SK-N-SH (cell line): ENCODE results near the gene HSBP1. TPM values are rescaled to one million over a fixed set of nuclear protein-coding genes. Genes with fewer than 3 reads are reported as not detected.

Experiments
- CTCF ChIA-PET: fragments of 300-600, 350-600 bp; formaldehyde crosslinking; extraction: SDS; loops from one replicate; lab custom pipeline; 2021; lab: Yijun Ruan, JAX
- POLR2A ChIA-PET: fragments of 350-600 bp; sonication (Branson Sonifier 250); formaldehyde crosslinking; extraction: SDS; loops from one replicate; lab custom pipeline; 2020; ENCODE audit warnings: antibody characterized with exemption, inconsistent platforms; lab: Yijun Ruan, JAX
- DNase-seq: peaks from one replicate; pipeline ENCODE4 v3.0.0; 2012
- H2AFZ ChIP-seq: fragments of 200-600 bp; sonication (generic); 2 replicates; pipeline ENCODE4 v1.8.1; 2016; ENCODE audit warnings: antibody characterized with exemption, mild to moderate bottlenecking, low read depth
- H3F3A ChIP-seq: fragments of 200-600 bp; sonication (generic); replicated peaks from 2 replicates; pipeline ENCODE3; 2016; ENCODE audit warnings: antibody characterized with exemption, mild to moderate bottlenecking; ENCODE audit not compliant: insufficient read depth
- H3K27ac ChIP-seq, 2 experiments: fragments of 200-500 bp in 1 of 2; fragments of 200-600 bp in 1 of 2; sonication (Bioruptor generic) in 1 of 2; sonication (generic), shearing (Covaris generic) in 1 of 2; 2 replicates each; pipeline versions ENCODE4 v1.5.1 to v1.6.1; 2014 to 2016; ENCODE audit warnings: low read depth in 2 of 2, inconsistent platforms in 1 of 2, low read length in 1 of 2, mild to moderate bottlenecking in 1 of 2, mixed read lengths in 1 of 2
- H3K27me3 ChIP-seq: fragments of 200-600 bp; sonication (generic), shearing (Covaris generic); 2 replicates; pipeline ENCODE4 v1.6.1; 2016; ENCODE audit warnings: mixed run types; ENCODE audit not compliant: insufficient read depth
- H3K36me3 ChIP-seq, 2 experiments: fragments of 200-500 bp in 1 of 2; fragments of 200-600 bp in 1 of 2; sonication (Bioruptor generic) in 1 of 2; sonication (generic) in 1 of 2; replicated peaks in 1 of 2; 2 replicates each; pipeline versions ENCODE3 to v1.5.1; 2014 to 2016; ENCODE audit warnings: low read length in 1 of 2, mild to moderate bottlenecking in 1 of 2; ENCODE audit not compliant: insufficient read depth in 2 of 2, control insufficient read depth in 1 of 2
- H3K4me1 ChIP-seq, 2 experiments: fragments of 200-500 bp in 1 of 2; fragments of 200-600 bp in 1 of 2; sonication (Bioruptor generic) in 1 of 2; sonication (generic), shearing (Covaris generic) in 1 of 2; 2 replicates each; pipeline versions ENCODE4 v1.5.1 to v1.6.1; 2014 to 2016; ENCODE audit warnings: low read depth in 1 of 2, low read length in 1 of 2, mixed run types in 1 of 2; ENCODE audit not compliant: insufficient read depth in 2 of 2, control insufficient read depth in 1 of 2
- H3K4me2 ChIP-seq: fragments of 200-600 bp; sonication (generic), shearing (Covaris generic); 2 replicates; pipeline ENCODE4 v1.6.1; 2017; ENCODE audit warnings: mixed run types
- H3K4me3 ChIP-seq, 2 experiments: fragments of 200-500 bp in 1 of 2; fragments of 200-600 bp in 1 of 2; sonication (Bioruptor generic) in 1 of 2; sonication (generic), shearing (Covaris generic) in 1 of 2; 2 replicates each; pipeline versions ENCODE4 v1.5.1 to v1.8.1; 2014 to 2016; ENCODE audit warnings: low read depth in 2 of 2, inconsistent platforms in 1 of 2, low read length in 1 of 2, mild to moderate bottlenecking in 1 of 2, mixed read lengths in 1 of 2, moderate library complexity in 1 of 2
- H3K79me2 ChIP-seq: fragments of 200-600 bp; sonication (generic); 2 replicates; pipeline ENCODE4 v1.8.1; 2017; ENCODE audit warnings: mild to moderate bottlenecking; ENCODE audit not compliant: insufficient read depth
- H3K9ac ChIP-seq: fragments of 200-600 bp; sonication (generic); 2 replicates; pipeline ENCODE4 v1.6.1; 2017; ENCODE audit warnings: mixed run types
- H3K9me2 ChIP-seq: fragments of 200-600 bp; sonication (generic); 2 replicates; pipeline ENCODE4 v1.6.1; 2017; ENCODE audit warnings: mixed run types
- H3K9me3 ChIP-seq: fragments of 200-600 bp; sonication (generic); 2 replicates; pipeline ENCODE4 v1.6.1; 2017; ENCODE audit warnings: mixed run types, mild to moderate bottlenecking, moderate library complexity
- H4K20me1 ChIP-seq: fragments of 200-600 bp; sonication (generic); 2 replicates; pipeline ENCODE4 v1.6.1; 2017; ENCODE audit warnings: mild to moderate bottlenecking, mixed run types; ENCODE audit not compliant: insufficient read depth
- CHD2 ChIP-seq: fragments of 150-350 bp; IDR thresholded peaks from 2 replicates; pipeline ENCODE4 v1.6.1; 2018; ENCODE audit warnings: low read length; ENCODE audit not compliant: partially characterized antibody
- EZH2phosphoT487 ChIP-seq: fragments of 200-600 bp; sonication (generic); IDR thresholded peaks from 2 replicates; pipeline ENCODE4 v1.6.1; 2017; ENCODE audit warnings: low read depth, mixed run types, mild to moderate bottlenecking, antibody characterized with exemption, moderate library complexity, borderline replicate concordance
- FOXJ3 ChIP-seq: sonication (generic); formaldehyde crosslinking; IDR thresholded peaks from 2 replicates; pipeline ENCODE4 v1.5.1; 2020; ENCODE audit warnings: mild to moderate bottlenecking, missing genetic modification reagents
- IRF3 ChIP-seq: fragments of 150-350 bp; IDR thresholded peaks from 2 replicates; pipeline ENCODE4 v1.6.1; 2016; ENCODE audit warnings: mild to moderate bottlenecking, low read depth, low read length
- NFIC ChIP-seq: IDR thresholded peaks from 2 replicates; pipeline ENCODE4 v1.4.0; 2012; ENCODE audit warnings: borderline replicate concordance
- POLR2AphosphoS5 ChIP-seq: IDR thresholded peaks from 2 replicates; pipeline ENCODE4 v1.6.1; 2012; ENCODE audit warnings: low read depth, low read length
- RCOR1 ChIP-seq: fragments of 150-350 bp; IDR thresholded peaks from 2 replicates; pipeline ENCODE4 v1.6.1; 2017; ENCODE audit warnings: antibody characterized with exemption, low read length
- REST ChIP-seq: IDR thresholded peaks from 2 replicates; pipeline ENCODE4 v1.6.1; 2012; ENCODE audit warnings: mild to moderate bottlenecking, low read depth, low read length, moderate library complexity
- RFX5 ChIP-seq: IDR thresholded peaks from 2 replicates; pipeline ENCODE4 v1.6.1; 2012; ENCODE audit warnings: mild to moderate bottlenecking, improper control_type of control experiment, low read length
- SIN3A ChIP-seq: IDR thresholded peaks from 2 replicates; pipeline ENCODE4 v1.6.1; 2012; ENCODE audit warnings: low read depth, mild to moderate bottlenecking, low read length, moderate library complexity, borderline replicate concordance
- SMC3 ChIP-seq: IDR thresholded peaks from 2 replicates; pipeline ENCODE4 v1.6.1; 2012; ENCODE audit warnings: low read depth, low read length, improper control_type of control experiment
- TCF12 ChIP-seq: IDR thresholded peaks from 2 replicates; pipeline ENCODE4 v1.4.0; 2012
- TEAD4 ChIP-seq: IDR thresholded peaks from 2 replicates; pipeline ENCODE4 v1.4.0; 2012; ENCODE audit warnings: mild to moderate bottlenecking, borderline replicate concordance; ENCODE audit not compliant: insufficient read depth
- USF1 ChIP-seq: IDR thresholded peaks from 2 replicates; pipeline ENCODE4 v1.4.0; 2012; ENCODE audit warnings: low read depth, borderline replicate concordance
- ZBTB33 ChIP-seq: IDR thresholded peaks from 2 replicates; pipeline ENCODE4 v1.4.0; 2012; ENCODE audit warnings: low read depth, borderline replicate concordance
- WGBS: methylation state at CpG from one replicate; pipeline ENCODE4 v1.1.6; 2017; ENCODE audit warnings: low lambda C conversion rate; 5-methylcytosine and 5-hydroxymethylcytosine counted together
- polyA plus RNA-seq, 3 experiments: library from polyadenylated mRNA; depleted of rRNA; stranded (reverse); fragments of >200 nt; gene quantifications; 2 replicates each; pipeline ENCODE4 v1.2.3, GENCODE V29; 2012

Gene HSBP1
- polyA plus RNA-seq, 1 of the 3 experiments (the other 2 are of a cell fraction): 177 TPM

GRCh38 chr16:83830091-83830768, 22.5 kb downstream of the HSBP1 start:
- POLR2A ChIA-PET: no interaction called here
- 81% methylated on average over 27 of the region's 33 CpGs for WGBS

DNA sequence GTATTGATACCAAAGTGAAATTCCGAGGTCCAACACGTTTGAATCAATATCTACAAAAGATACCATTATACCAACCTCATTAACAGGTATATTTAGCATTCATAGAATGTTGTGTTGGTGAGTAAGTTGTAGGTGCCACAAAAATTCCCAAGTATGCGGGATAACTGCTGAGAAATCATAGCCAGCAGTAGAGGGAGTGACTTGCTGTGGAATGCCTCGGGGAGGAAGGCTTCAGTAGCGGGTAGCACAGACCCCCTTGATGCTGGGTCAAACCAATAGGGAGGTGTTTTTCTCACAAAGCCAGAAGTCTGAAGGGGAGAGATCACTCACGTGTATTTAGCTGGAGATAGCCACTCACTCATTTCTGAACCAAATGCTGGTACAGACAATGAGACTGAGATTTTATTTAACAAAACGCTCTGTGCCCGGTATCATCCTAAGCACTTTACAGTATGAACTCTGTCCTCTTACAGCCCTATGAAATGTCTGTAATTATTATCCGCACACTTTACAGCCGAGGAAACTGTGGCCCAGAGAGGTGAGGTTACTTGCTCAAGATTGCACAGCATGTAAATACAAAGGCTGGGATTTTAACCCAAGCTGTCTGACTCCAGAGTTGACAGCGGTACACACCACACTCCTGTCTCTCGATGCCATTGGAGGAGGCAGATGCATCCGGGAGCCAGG, 23.1 kb downstream of the HSBP1 start:
- no peak for TF ChIP-seq POLR2AphosphoS5
- no peak for TF ChIP-seq ZBTB33
- TF ChIP-seq TEAD4: no peak
- no peak for TF ChIP-seq FOXJ3 (CRISPR knock-in tag)
- TF ChIP-seq RFX5: no peak
- no peak for TF ChIP-seq IRF3
- no peak for TF ChIP-seq REST
- TF ChIP-seq USF1: no peak
- TF ChIP-seq EZH2phosphoT487: no peak
- no peak for TF ChIP-seq SIN3A
- no peak for TF ChIP-seq CHD2
- no peak for TF ChIP-seq TCF12
- no peak for TF ChIP-seq SMC3
- Histone ChIP-seq H3K79me2 (no peaks in the 10 kb centered on the region), H4K20me1 (no peaks in the 10 kb centered on the region), H3K4me1 (peaks cover 0 to 7% of the 10 kb centered on the region in 2 experiments; a peak in 2 of 4 replicates), H3K27me3 (no peaks in the 10 kb centered on the region), H3K4me2 (no peak overlapping the region), H3K27ac (no peak overlapping the region), H2AFZ (no peak overlapping the region), H3F3A (no peaks in the 10 kb centered on the region), H3K9me3 (no peaks in the 10 kb centered on the region), H3K9me2 (no peaks in the 10 kb centered on the region), H3K36me3 (no peaks in the 10 kb centered on the region), H3K4me3 (no peak overlapping the region), H3K9ac (no peak overlapping the region)
- DNase-seq: no peak
- 60% methylated on average over 13 of the region's 13 CpGs for WGBS
- ChIA-PET CTCF (interaction anchor here (1.1 kb wide), 1 partner anchor 50 kb away, joined by 3 read pairs; no protein-coding TSS in a partner anchor), POLR2A (no interaction called here)

More at GRCh38 chr16:83830091-83830768, 22.5 kb downstream of the HSBP1 start:
- no peak overlapping the region for H3K27ac ChIP-seq
- no peaks in the 10 kb centered on the region for H3K9me2 ChIP-seq
- H3K4me2 ChIP-seq: no peak overlapping the region
- no peak overlapping the region for H3K4me3 ChIP-seq
- H3K79me2 ChIP-seq: no peaks in the 10 kb centered on the region
- H3F3A ChIP-seq: no peaks in the 10 kb centered on the region
- H3K4me1 ChIP-seq: peaks cover 0 to under 1% of the 10 kb centered on the region in 2 experiments; a peak in 1 of 4 replicates
- no peak overlapping the region for H3K9ac ChIP-seq
- no peaks in the 10 kb centered on the region for H4K20me1 ChIP-seq
- H3K9me3 ChIP-seq: no peaks in the 10 kb centered on the region
- no peak overlapping the region for H2AFZ ChIP-seq
- no peaks in the 10 kb centered on the region for H3K27me3 ChIP-seq
- no peaks in the 10 kb centered on the region for H3K36me3 ChIP-seq
- CTCF ChIA-PET: no interaction called here
- no peak for DNase-seq
- TF ChIP-seq SMC3 (no peak), USF1 (no peak), RCOR1 (no peak), RFX5 (no peak), NFIC (no peak), TEAD4 (no peak)
